Stimulated activated CD8-positive, alpha-beta memory T cell treated with anti-CD3 and anti-CD28 coated beads, Interleukin-2, amount 100 ng/mL, for 48 hours (primary cell): Measurements from ENCODE around the gene SLC22A3.
"Not testable (repeated sequence)": the region's sequence is repeated elsewhere in the genome, so short reads cannot be mapped to it uniquely, and the experiment has no call there.

ENCODE experiments used
- DNase-seq, 2 donors: peaks; one replicate each; pipeline ENCODE4 v3.0.0-alpha.2; 2020; ENCODE audit warnings: low read depth in 2 of 2

Gene SLC22A3

DNA sequence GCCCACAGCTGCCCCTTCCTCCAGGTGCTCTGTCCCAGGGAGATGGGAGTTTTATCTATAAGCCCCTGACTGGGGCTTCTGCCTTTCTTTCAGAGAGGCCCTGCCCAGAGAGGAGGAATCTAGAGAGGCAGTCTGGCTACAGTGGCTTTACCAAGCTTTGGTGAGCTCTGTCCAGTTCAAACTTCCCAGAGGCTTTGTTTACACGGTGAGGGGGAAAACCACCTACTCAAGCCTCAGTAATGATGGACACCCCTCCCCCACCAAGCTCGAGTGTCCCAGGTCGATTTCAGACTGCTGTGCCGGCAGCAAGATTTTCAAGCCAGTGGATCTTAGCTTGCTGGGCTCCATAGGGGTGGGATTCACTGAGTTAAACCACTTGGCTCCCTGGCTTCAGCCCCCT is 25.4 kb downstream of the SLC22A3 start:
- not testable (repeated sequence) for DNase-seq

DNA sequence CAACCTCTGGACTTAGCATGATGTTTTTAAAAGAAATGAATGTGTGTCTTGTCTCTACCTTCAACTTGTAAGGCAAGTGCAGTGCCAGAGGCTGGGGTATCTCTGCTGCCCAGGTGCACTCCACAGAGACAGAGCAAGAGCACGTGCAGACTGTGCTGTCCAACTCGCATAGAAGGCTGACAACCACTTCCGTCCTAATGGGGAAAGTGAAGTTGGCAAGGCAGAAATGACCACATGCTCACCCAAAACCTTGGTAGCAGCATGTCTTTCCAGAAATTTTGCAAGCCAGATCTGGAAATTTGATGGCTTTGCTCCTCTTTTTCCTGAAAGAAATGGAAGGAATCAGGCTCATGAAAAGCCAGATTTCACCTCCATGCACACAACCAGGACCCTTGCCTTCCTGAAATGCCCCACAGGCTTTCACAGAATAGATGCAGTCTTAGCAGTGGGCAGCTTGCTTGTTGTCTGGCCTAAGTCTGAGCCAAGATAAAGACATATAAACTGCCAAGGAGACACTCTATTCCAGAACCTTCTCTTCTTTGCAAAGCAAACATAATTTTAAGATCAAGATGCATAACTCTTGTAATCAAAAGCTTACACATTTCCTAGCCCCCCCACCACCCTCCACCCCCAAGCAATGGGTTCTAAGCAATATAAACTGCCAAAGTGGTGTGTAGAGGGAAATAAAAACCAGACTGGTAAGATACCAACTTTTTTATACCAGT is 26.8 kb downstream of the SLC22A3 start:
- no peak for DNase-seq

GRCh38 chr6:160375561-160375949 is 27.4 kb downstream of the SLC22A3 start:
- DNase-seq: no peak

GRCh38 chr6:160376445-160376844 is 28.3 kb downstream of the SLC22A3 start:
- DNase-seq: no peak

- no peak for DNase-seq
Observed at GRCh38 chr6:160378218-160378617, 30.0 kb downstream of the SLC22A3 start.

- no peak for DNase-seq
Observed at GRCh38 chr6:160378882-160379281, 30.7 kb downstream of the SLC22A3 start.

GRCh38 chr6:160379466-160379865 is 31.3 kb downstream of the SLC22A3 start:
- DNase-seq: no peak

DNA sequence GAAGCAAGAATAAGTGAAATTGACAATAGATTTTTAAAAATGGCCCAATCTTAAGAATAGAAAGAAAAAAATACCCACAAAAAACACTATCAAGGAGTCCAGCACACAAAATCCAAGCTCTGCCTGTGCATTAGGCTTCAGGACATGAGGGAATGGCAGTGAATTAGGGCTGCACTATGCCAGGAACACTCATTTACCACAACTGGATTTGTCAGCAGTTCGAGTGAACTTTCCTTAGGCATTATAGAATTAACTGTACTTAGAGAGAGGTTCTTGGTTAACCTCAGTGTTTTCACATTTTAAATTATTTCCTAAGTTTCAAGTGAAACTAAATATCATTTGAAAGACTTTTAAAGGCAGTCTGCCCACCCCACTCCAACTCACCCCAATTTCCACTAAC is 34.8 kb downstream of the SLC22A3 start:
- no peak for DNase-seq

DNA sequence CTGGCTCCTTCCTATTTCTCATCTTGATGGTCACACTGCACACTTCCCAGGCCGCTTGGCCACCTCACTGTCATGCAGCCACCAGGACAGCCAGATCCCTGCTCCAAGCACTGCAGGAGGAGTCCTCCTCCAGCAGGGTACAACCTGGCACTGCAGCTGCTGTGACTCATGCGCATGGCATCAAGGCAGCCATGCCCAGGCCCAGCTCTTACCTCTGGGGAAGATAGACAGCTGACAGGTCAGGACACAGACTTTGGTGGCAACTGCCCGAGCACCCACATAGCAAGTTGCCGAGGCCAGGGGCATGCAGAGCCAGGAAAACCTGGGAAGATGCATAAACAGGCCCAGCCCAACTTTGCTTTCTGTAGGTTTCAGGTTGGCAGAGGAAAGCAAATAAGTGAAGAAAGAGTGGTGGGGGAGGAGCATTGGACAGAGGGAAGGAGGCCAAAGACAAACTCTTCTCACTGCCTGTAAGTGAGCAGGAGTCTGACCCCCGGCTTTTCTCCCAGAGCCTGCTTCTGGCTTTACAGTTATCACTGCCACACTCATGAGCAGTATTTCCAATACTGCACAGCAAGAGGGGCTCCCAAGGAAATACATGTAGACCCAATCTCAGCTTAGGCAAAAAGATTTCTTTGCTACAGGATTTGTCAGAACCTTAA is 38.8 kb downstream of the SLC22A3 start:
- no peak for DNase-seq

GRCh38 chr6:160387916-160388643 is 39.9 kb downstream of the SLC22A3 start:
- no peak for DNase-seq

DNA sequence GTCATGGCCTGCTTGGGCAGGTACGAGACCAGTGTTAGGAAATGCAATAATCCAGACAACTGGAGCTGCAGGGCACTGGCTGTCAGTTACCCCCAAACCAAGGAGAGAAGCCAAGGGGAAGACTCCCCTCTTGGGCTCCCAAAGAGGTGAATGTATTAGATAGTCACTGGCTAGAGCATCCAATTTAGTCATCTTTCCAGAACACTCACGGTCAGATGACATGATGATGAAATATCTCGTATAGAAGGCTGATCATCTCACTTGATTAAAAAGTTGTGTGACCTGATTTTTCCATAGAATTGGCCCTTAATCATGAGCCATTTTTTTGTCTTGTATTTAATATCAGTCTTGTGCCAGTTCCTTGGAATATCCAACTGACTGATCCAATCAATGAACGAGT is 40.7 kb downstream of the SLC22A3 start:
- no peak for DNase-seq

- DNase-seq: no peak
Observed at GRCh38 chr6:160391419-160392116, 43.4 kb downstream of the SLC22A3 start.

GRCh38 chr6:160393442-160393841 is 45.3 kb downstream of the SLC22A3 start:
- DNase-seq: not testable (repeated sequence)

- DNase-seq: no peak
Observed at GRCh38 chr6:160393891-160394653, 45.9 kb downstream of the SLC22A3 start.

GRCh38 chr6:160394654-160395035 is 46.5 kb downstream of the SLC22A3 start:
- no peak for DNase-seq

DNA sequence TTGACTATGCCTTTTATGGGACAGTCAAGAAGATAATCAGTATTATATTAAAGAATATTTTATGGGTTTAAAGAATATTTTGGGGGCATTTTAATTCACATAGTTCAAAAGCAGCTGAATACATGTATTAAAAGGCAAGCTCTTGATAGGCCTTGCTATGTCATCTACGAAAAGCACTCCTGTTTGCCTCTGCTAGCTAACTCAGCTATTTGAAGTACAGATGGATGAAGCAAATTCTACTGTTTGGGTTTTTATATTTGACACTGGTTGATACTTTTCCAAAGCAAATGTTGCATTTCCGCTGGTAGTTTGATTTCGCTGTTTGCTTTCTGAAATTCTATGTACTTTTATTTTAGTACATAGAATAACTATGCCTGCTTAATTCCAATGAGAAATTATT is 47.0 kb downstream of the SLC22A3 start:
- DNase-seq: no peak

DNA sequence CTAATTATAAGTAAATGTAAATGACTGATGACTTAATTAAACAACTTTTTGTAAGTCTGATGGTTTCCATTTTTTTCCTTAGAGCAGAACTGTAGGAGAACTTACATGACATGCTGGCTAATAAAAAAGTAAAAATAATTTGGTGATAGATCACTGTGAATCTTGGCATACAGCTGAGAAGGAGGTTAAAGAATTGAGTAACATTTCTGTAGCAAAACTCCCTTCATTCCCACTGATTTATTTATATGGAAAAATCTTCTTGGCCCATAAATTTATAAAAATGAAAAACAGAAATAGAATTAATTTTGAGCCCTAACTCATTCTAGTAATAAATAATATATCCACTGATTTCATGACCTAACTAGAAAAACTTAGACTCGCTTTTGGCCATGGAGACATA is 48.1 kb downstream of the SLC22A3 start:
- DNase-seq: no peak

GRCh38 chr6:160398674-160399271 is 50.6 kb downstream of the SLC22A3 start:
- no peak for DNase-seq

- DNase-seq: no peak
Observed at GRCh38 chr6:160400446-160400845, 52.3 kb downstream of the SLC22A3 start.

DNA sequence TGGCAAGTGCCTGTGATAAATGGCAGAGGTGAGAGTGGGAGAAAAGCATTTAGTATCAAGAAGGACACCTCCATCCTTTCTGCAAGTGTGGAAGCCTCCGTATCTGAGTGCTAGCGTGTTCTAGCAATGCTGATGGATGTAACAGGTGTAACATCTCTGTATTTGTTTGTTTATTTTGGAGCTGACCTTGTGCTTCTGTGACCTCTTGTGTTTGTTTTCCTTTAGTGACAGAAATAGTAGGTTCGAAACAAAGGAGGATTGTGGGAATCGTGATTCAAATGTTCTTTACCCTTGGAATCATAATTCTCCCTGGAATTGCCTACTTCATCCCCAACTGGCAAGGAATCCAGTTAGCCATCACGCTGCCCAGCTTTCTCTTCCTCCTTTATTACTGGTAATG is 60.4 kb downstream of the SLC22A3 start:
- DNase-seq: no peak

GRCh38 chr6:160412993-160413392 is 64.8 kb downstream of the SLC22A3 start:
- no peak for DNase-seq
